Trophoblast cell (in vitro differentiated cells and primary cell): ENCODE measurements around the gene APOL1.
A peak's percentile ranks its signal among the peaks of the same experiment; 100 is the strongest.

Experiments used
- DNase-seq, 2 donors: peaks; one replicate each; pipeline ENCODE4 v3.0.0-alpha.2; 2016
- H2AFZ ChIP-seq: 2 replicates; pipeline ENCODE4 v1.6.1; 2013; ENCODE audit warnings: low read length, moderate library complexity, mild to moderate bottlenecking; ENCODE audit not compliant: insufficient read depth, poor library complexity
- H2AK5ac ChIP-seq: 2 replicates; pipeline ENCODE4 v1.6.1; 2013; ENCODE audit warnings: mild to moderate bottlenecking, low read length
- H2BK120ac ChIP-seq: 2 replicates; pipeline ENCODE4 v1.6.1; 2013; ENCODE audit warnings: low read length, mild to moderate bottlenecking, moderate library complexity; ENCODE audit not compliant: insufficient read depth, poor library complexity
- H2BK12ac ChIP-seq: 2 replicates; pipeline ENCODE4 v1.6.1; 2013; ENCODE audit warnings: mild to moderate bottlenecking, low read length, moderate library complexity
- H2BK5ac ChIP-seq: 2 replicates; pipeline ENCODE4 v1.6.1; 2013; ENCODE audit warnings: low read length, low read depth, moderate library complexity, mild to moderate bottlenecking; ENCODE audit not compliant: poor library complexity
- H3K14ac ChIP-seq: 2 replicates; pipeline ENCODE4 v1.6.1; 2013; ENCODE audit warnings: mild to moderate bottlenecking, low read length
- H3K18ac ChIP-seq: 2 replicates; pipeline ENCODE4 v1.6.1; 2013; ENCODE audit warnings: mild to moderate bottlenecking, low read length
- H3K23ac ChIP-seq: 2 replicates; pipeline ENCODE4 v1.6.1; 2013; ENCODE audit warnings: low read length
- H3K27ac ChIP-seq: 2 replicates; pipeline ENCODE4 v1.5.1; 2013; ENCODE audit warnings: low read depth, mild to moderate bottlenecking, inconsistent platforms, low read length, moderate library complexity
- H3K27me3 ChIP-seq: 2 replicates; pipeline ENCODE4 v1.6.1; 2013; ENCODE audit warnings: inconsistent platforms, mild to moderate bottlenecking, low read length, moderate library complexity; ENCODE audit not compliant: insufficient read depth
- H3K36me3 ChIP-seq, 2 experiments: 1 replicate in 1 of 2; 2 replicates in 1 of 2; pipeline ENCODE4 v1.6.1; 2013; ENCODE audit warnings: low read length in 2 of 2, mild to moderate bottlenecking in 2 of 2, moderate library complexity in 1 of 2; ENCODE audit not compliant: insufficient read depth in 2 of 2, control insufficient read depth in 1 of 2
- H3K4ac ChIP-seq: 2 replicates; pipeline ENCODE4 v1.6.1; 2013; ENCODE audit warnings: low read depth, mild to moderate bottlenecking, low read length, moderate library complexity
- H3K4me1 ChIP-seq, 2 experiments: 1 replicate in 1 of 2; 2 replicates in 1 of 2; pipeline ENCODE4 v1.6.1; 2013; ENCODE audit warnings: low read length in 2 of 2, mild to moderate bottlenecking in 2 of 2, moderate library complexity in 1 of 2; ENCODE audit not compliant: insufficient read depth in 2 of 2, control insufficient read depth in 1 of 2
- H3K4me2 ChIP-seq: 2 replicates; pipeline ENCODE4 v1.6.1; 2013; ENCODE audit warnings: inconsistent platforms, mild to moderate bottlenecking, low read length, moderate library complexity
- H3K4me3 ChIP-seq: 2 replicates; pipeline ENCODE4 v1.5.1; 2013; ENCODE audit warnings: mild to moderate bottlenecking, low read depth, low read length, inconsistent platforms
- H3K79me1 ChIP-seq: one replicate; pipeline ENCODE4 v1.6.1; 2013; ENCODE audit warnings: low read length
- H3K79me2 ChIP-seq: 2 replicates; pipeline ENCODE4 v1.6.1; 2013; ENCODE audit warnings: low read length, mild to moderate bottlenecking; ENCODE audit not compliant: control insufficient read depth, insufficient read depth, poor library complexity
- H3K9ac ChIP-seq: 2 replicates; pipeline ENCODE4 v1.6.1; 2013; ENCODE audit warnings: mild to moderate bottlenecking, low read length
- H3K9me3 ChIP-seq: 2 replicates; pipeline ENCODE4 v1.6.1; 2013; ENCODE audit warnings: low read depth, mild to moderate bottlenecking, control low read depth, inconsistent platforms, low read length; ENCODE audit not compliant: insufficient read depth
- H4K12ac ChIP-seq: 2 replicates; pipeline ENCODE4 v1.6.1; 2013; ENCODE audit warnings: low read depth, mild to moderate bottlenecking, low read length, moderate library complexity
- H4K8ac ChIP-seq: 2 replicates; pipeline ENCODE4 v1.6.1; 2013; ENCODE audit warnings: low read depth, mild to moderate bottlenecking, low read length, moderate library complexity
- H4K91ac ChIP-seq: one replicate; pipeline ENCODE4 v1.6.1; 2013; ENCODE audit warnings: low read depth, mild to moderate bottlenecking, low read length, moderate library complexity
- WGBS: extraction: QIAGEN DNeasy Blood & Tissue Kit; methylation state at CpG from one replicate; pipeline ENCODE4 v1.1.7; 2013; ENCODE audit warnings: missing lambda C conversion rate; ENCODE audit not compliant: insufficient read length, insufficient coverage; ENCODE audit errors: extremely low coverage; 5-methylcytosine and 5-hydroxymethylcytosine counted together

The APOL1 gene

DNA sequence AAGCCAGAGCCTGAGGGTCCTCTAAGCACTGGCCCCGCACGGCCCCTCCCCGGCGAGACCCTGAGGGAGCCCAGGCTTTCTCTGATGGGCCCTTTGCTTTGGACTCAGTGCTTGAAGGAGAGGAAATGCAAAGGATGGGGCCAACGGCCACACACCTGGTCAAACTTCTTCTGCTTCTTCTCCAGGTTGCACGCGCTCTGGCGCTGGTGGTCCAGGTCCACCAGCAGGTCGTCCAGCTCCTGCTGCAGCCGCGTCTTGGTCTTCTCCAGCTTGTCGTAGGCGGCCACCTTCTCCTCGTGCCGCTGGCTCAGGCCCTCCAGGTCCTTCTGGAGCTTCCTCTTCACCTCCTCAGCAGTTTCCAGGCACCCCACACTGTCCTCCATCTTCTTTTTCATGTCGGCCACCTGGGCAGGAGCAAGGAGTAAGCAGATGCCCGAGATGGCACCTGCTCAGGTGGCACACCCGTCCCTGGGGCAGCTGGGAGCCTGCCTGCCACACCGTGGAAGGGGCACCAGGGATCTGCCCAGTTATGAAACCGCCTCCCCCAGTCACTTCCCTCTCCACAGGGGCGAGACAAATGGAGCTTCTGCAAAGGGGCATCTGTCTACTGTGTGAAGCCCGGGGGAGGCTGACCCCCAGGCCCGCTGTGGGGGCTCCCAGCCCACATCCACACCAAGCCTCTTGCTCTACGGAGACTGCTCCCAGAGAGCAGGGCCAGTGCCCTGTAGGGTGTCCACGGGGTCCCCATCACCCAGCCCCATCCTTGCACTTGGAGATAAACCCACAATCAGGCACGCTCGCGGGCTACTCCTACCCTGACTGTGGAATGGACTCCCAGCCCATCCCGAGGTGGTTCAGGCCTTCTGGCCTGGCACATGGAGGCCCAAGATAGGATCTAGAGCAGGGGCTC, 39.2 kb downstream of the APOL1 start:
- Histone ChIP-seq H3K9ac (no peak overlapping the region), H3K4ac (no peak overlapping the region), H3K4me1 (no peaks in the 10 kb centered on the region), H3K18ac (no peak overlapping the region), H4K12ac (no peak overlapping the region), H3K36me3 (peaks cover 83 to 84% of the 10 kb centered on the region in 2 experiments), H3K9me3 (peaks cover 7% of the 10 kb centered on the region), H3K4me3 (no peak overlapping the region), H3K14ac (no peak overlapping the region), H3K27ac (no peak overlapping the region), H3K79me1 (no peaks in the 10 kb centered on the region), H2BK12ac (no peak overlapping the region), H2AK5ac (no peak overlapping the region), H4K91ac (no peak overlapping the region), H3K23ac (no peak overlapping the region), H3K4me2 (no peak overlapping the region), H4K8ac (no peak overlapping the region), H3K79me2 (no peaks in the 10 kb centered on the region), H2AFZ (no peak overlapping the region), H2BK5ac (no peak overlapping the region), H2BK120ac (no peak overlapping the region), H3K27me3 (no peaks in the 10 kb centered on the region)
- no CpG with 5 or more reads among the region's 29 CpGs for WGBS
- no peak for DNase-seq

DNA sequence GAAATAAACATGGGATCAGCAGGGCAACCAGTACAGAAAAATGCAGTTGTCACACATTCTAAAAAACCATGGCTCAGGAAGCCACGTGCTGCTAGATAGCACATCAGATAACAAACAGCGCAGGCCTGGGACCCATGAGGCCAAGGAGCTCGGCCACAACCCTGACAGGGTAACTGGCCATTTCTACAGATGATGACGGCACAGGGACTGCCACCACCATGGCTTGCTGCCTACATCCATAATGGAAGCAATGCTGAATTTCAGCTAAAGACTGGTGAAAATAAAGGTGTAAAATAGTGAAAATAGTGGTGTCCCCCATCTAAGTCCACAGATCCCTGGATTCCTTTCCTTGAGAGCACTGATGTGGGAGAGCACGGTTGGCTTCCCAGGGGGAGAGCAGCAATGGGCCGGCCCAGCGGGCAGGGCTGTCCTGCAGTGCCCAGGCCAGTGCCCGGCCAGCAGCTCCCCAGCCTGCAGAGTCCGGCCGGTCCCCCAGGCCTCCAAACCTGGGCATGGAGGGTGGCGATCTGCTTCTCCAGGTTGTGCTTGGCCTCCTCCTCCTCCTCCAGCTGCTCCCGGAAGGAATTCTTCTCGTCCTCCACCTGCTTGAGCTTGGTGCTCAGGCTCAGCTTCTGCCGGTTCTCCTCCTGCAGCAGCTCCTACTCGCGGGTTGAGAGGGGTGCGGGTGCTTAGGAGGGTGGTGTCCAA, 40.0 kb downstream of the APOL1 start:
- Histone ChIP-seq H2BK12ac (no peak overlapping the region), H3K4me3 (no peak overlapping the region), H3K9ac (no peak overlapping the region), H3K14ac (no peak overlapping the region), H2AFZ (no peak overlapping the region), H4K12ac (no peak overlapping the region), H3K27me3 (no peaks in the 10 kb centered on the region), H3K27ac (no peak overlapping the region), H2BK5ac (no peak overlapping the region), H2BK120ac (no peak overlapping the region), H4K8ac (no peak overlapping the region), H3K4ac (no peak overlapping the region), H3K23ac (no peak overlapping the region), H3K4me2 (no peak overlapping the region), H3K79me1 (no peaks in the 10 kb centered on the region), H3K18ac (no peak overlapping the region), H3K4me1 (no peaks in the 10 kb centered on the region), H3K79me2 (no peaks in the 10 kb centered on the region), H3K9me3 (peaks cover 7% of the 10 kb centered on the region), H4K91ac (no peak overlapping the region), H3K36me3 (peaks cover 84 to 86% of the 10 kb centered on the region in 2 experiments), H2AK5ac (no peak overlapping the region)
- WGBS: no CpG with 5 or more reads among the region's 17 CpGs
- no peak for DNase-seq

DNA sequence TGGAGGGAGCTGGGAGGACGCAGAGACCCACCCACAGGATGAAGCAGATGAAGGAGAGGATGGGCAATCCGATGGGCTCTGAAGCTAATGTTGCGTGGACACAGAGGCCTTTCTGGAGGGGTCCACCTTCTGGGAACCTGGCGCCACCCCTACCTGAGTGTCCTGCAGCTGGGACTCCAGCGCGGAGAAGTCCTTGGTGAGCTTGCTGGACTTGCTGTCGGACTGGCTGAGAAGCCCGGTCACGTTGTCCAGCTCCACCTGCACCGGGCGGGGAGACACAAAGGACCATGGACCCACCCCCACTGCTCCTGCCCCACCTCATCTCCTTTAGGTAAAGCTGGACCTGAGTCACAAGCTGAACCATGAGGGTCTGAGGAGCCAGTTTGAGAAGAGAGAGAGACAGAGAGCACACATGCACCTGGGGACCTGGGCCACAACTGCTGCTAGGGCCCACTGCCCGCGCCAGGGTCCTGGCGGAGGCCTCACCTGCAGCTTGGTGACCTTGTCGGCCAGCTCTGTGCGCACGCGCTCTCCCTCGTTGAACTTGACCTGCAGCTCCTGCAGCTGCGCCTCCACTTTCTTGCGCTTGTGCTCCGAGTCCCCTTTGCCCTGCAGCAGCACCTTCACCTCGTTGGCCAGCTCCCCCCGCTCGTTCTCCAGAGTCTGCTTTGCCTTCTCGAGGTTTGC, 40.8 kb downstream of the APOL1 start:
- Histone ChIP-seq H3K4me1 (no peaks in the 10 kb centered on the region), H2BK120ac (no peak overlapping the region), H3K4ac (no peak overlapping the region), H3K4me3 (peak overlapping the region; percentile 16), H2AK5ac (no peak overlapping the region), H3K36me3 (peaks cover 84 to 86% of the 10 kb centered on the region in 2 experiments), H4K91ac (no peak overlapping the region), H3K23ac (no peak overlapping the region), H2BK12ac (no peak overlapping the region), H4K12ac (no peak overlapping the region), H2BK5ac (no peak overlapping the region), H4K8ac (no peak overlapping the region), H3K27me3 (no peaks in the 10 kb centered on the region), H3K4me2 (no peak overlapping the region), H3K18ac (no peak overlapping the region), H3K14ac (no peak overlapping the region), H2AFZ (no peak overlapping the region), H3K79me2 (no peaks in the 10 kb centered on the region), H3K79me1 (no peaks in the 10 kb centered on the region), H3K27ac (no peak overlapping the region), H3K9ac (no peak overlapping the region), H3K9me3 (peaks cover 7% of the 10 kb centered on the region)
- DNase-seq: no peak
- WGBS: no CpG with 5 or more reads among the region's 26 CpGs

GRCh38 chr22:36294293-36294620, 41.3 kb downstream of the APOL1 start:
- H4K8ac ChIP-seq: no peak overlapping the region
- H3K9ac ChIP-seq: no peak overlapping the region
- peak overlapping the region; percentile 16 for H3K4me3 ChIP-seq
- peaks cover 84 to 86% of the 10 kb centered on the region in 2 experiments for H3K36me3 ChIP-seq
- WGBS: no CpG with 5 or more reads among the region's 7 CpGs
- peaks cover 7% of the 10 kb centered on the region for H3K9me3 ChIP-seq
- H3K79me1 ChIP-seq: no peaks in the 10 kb centered on the region
- no peak overlapping the region for H3K18ac ChIP-seq
- no peaks in the 10 kb centered on the region for H3K4me1 ChIP-seq
- no peaks in the 10 kb centered on the region for H3K27me3 ChIP-seq
- H2BK12ac ChIP-seq: no peak overlapping the region
- DNase-seq: no peak
- H4K12ac ChIP-seq: no peak overlapping the region
- no peak overlapping the region for H2AK5ac ChIP-seq
- H4K91ac ChIP-seq: no peak overlapping the region
- no peak overlapping the region for H3K4ac ChIP-seq
- H3K4me2 ChIP-seq: no peak overlapping the region
- H2AFZ ChIP-seq: no peak overlapping the region
- H3K14ac ChIP-seq: no peak overlapping the region
- H3K27ac ChIP-seq: no peak overlapping the region
- no peaks in the 10 kb centered on the region for H3K79me2 ChIP-seq
- H3K23ac ChIP-seq: no peak overlapping the region
- H2BK5ac ChIP-seq: no peak overlapping the region
- no peak overlapping the region for H2BK120ac ChIP-seq
